Hepatocyte (in vitro differentiated cells): ENCODE measurements around the gene IDH2.

Experiments used
- EZH2phosphoT487 ChIP-seq: fragments of 200-600 bp; sonication (generic); IDR thresholded peaks from one replicate; pipeline ENCODE4 v1.6.1; 2018; ENCODE audit warnings: antibody characterized with exemption, mild to moderate bottlenecking, low read depth, moderate library complexity; ENCODE audit not compliant: unreplicated experiment, severe bottlenecking
- TF ChIP-seq, protein P1 (sequence below): fragments of 200-600 bp; sonication (generic); IDR thresholded peaks from 2 replicates; pipeline ENCODE4 v1.5.1; 2016; ENCODE audit warnings: antibody characterized with exemption, mild to moderate bottlenecking; ENCODE audit not compliant: poor library complexity

DNA sequence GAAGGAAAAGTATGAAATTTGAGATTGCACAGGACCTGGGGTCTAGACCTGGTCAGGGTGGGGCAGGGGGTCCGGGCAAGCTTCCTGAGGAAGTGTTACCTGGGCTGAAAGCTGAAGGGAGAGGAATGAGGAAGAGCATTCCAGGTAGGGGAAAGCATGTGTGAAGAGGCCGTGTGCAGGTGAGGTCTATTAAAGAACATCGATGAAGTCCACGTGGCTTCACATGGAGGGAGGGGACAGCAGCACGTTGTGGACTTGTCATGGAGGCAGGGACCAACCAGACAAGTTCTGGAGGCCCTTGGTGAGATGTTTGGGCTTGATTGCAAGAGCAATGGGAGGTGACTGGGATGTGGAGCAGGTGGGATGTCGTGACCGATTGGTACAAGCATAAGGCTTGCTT, 47.1 kb downstream of the IDH2 start:
- TF ChIP-seq, protein P1, sequence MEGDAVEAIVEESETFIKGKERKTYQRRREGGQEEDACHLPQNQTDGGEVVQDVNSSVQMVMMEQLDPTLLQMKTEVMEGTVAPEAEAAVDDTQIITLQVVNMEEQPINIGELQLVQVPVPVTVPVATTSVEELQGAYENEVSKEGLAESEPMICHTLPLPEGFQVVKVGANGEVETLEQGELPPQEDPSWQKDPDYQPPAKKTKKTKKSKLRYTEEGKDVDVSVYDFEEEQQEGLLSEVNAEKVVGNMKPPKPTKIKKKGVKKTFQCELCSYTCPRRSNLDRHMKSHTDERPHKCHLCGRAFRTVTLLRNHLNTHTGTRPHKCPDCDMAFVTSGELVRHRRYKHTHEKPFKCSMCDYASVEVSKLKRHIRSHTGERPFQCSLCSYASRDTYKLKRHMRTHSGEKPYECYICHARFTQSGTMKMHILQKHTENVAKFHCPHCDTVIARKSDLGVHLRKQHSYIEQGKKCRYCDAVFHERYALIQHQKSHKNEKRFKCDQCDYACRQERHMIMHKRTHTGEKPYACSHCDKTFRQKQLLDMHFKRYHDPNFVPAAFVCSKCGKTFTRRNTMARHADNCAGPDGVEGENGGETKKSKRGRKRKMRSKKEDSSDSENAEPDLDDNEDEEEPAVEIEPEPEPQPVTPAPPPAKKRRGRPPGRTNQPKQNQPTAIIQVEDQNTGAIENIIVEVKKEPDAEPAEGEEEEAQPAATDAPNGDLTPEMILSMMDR = no peak
- TF ChIP-seq EZH2phosphoT487 = no peak
